Tibial artery (tissue), 4 donors: ENCODE measurements around the gene ITPRIPL2.

Experiments used
- DNase-seq, 2 donors: peaks; one replicate each; pipeline ENCODE4 v3.0.0-alpha.2; 2019
- H3K27ac ChIP-seq, 2 donors: fragments of 200-600 bp; sonication (generic) in 1 of 2; 1 replicate in 1 of 2; 2 replicates in 1 of 2; pipeline ENCODE4 v1.5.1; 2018 to 2019; ENCODE audit warnings: mild to moderate bottlenecking in 1 of 2
- H3K27me3 ChIP-seq, 2 donors: fragments of 200-600 bp; sonication (generic) in 1 of 2; one replicate each; pipeline versions ENCODE4 v1.5.1 to v1.6.0; 2016 to 2019
- H3K36me3 ChIP-seq, 3 donors: fragments of 200-600 bp; sonication (generic) in 2 of 3; one replicate each; pipeline ENCODE4 v1.5.1; 2016 to 2019; ENCODE audit warnings: mild to moderate bottlenecking in 2 of 3
- H3K4me1 ChIP-seq, 4 donors: fragments of 200-600 bp; sonication (generic) in 2 of 4; 1 replicate in 3 of 4; 2 replicates in 1 of 4; pipeline ENCODE4 v1.5.1; 2016 to 2019
- H3K4me3 ChIP-seq, 2 donors: fragments of 200-600 bp; sonication (generic) in 1 of 2; 1 replicate in 1 of 2; 2 replicates in 1 of 2; pipeline ENCODE4 v1.5.1; 2018 to 2019; ENCODE audit warnings: mild to moderate bottlenecking in 2 of 2
- H3K9me3 ChIP-seq, 3 donors: fragments of 200-600 bp; sonication (generic) in 1 of 3; one replicate each; pipeline ENCODE4 v1.5.1; 2016 to 2019
- CTCF ChIP-seq, 2 experiments: fragments of 200-600 bp in 1 of 2; fragments of 450-650 bp in 1 of 2; IDR thresholded peaks; one replicate each; pipeline ENCODE4 v1.5.1; 2017 to 2019; ENCODE audit warnings: antibody characterized with exemption in 2 of 2, mild to moderate bottlenecking in 1 of 2, moderate library complexity in 1 of 2
- intact Hi-C: fragments of 100-400 bp; cut with DNase I; formaldehyde crosslinking; loops from one replicate; pipeline ENCODE4 v1.15.0; 2023; ENCODE audit warnings: low total_unique reads

The ITPRIPL2 gene

GRCh38 chr16:19094542-19095365 is 19.0 kb upstream of the ITPRIPL2 start:
- TF ChIP-seq CTCF (IDR thresholded peaks at IDR 0.05) = no peak
- DNase-seq = peak in 1 of 2 donors; percentile 29
- no peaks in the 10 kb centered on the region for H3K9me3 ChIP-seq
- H3K36me3 ChIP-seq = no peaks in the 10 kb centered on the region
- no peaks in the 10 kb centered on the region for H3K27me3 ChIP-seq
- H3K4me1 ChIP-seq = no peaks in the 10 kb centered on the region
- no peak overlapping the region for H3K4me3 ChIP-seq
- H3K27ac ChIP-seq = no peak overlapping the region
- intact Hi-C loops = no loop called here

GRCh38 chr16:19095654-19096053 is 18.1 kb upstream of the ITPRIPL2 start:
- H3K27me3 ChIP-seq = no peaks in the 10 kb centered on the region
- no peak for TF ChIP-seq CTCF (IDR thresholded peaks at IDR 0.05)
- H3K27ac ChIP-seq = no peak overlapping the region
- peak in 1 of 2 donors; percentile 11 for DNase-seq
- H3K36me3 ChIP-seq = no peaks in the 10 kb centered on the region
- H3K4me3 ChIP-seq = no peak overlapping the region
- H3K4me1 ChIP-seq = no peaks in the 10 kb centered on the region
- intact Hi-C loops = no loop called here
- H3K9me3 ChIP-seq = peaks cover 0 to 6% (median 0%) of the 10 kb centered on the region in 3 donors

GRCh38 chr16:19098173-19098572 is 15.6 kb upstream of the ITPRIPL2 start:
- no peak for TF ChIP-seq CTCF (IDR thresholded peaks at IDR 0.05)
- Histone ChIP-seq H3K36me3 (no peaks in the 10 kb centered on the region), H3K27me3 (no peaks in the 10 kb centered on the region), H3K27ac (no peak overlapping the region), H3K4me1 (no peaks in the 10 kb centered on the region), H3K9me3 (peaks cover 0 to 6% (median 0%) of the 10 kb centered on the region in 3 donors), H3K4me3 (no peak overlapping the region)
- peak in 1 of 2 donors; percentile 17 for DNase-seq
- intact Hi-C loops = no loop called here

- H3K4me3 ChIP-seq = no peak overlapping the region
- peaks cover 0 to 2% of the 10 kb centered on the region in 2 donors for H3K27me3 ChIP-seq
- peaks cover 0 to 6% (median 0%) of the 10 kb centered on the region in 4 donors for H3K4me1 ChIP-seq
- H3K27ac ChIP-seq = no peak overlapping the region
- intact Hi-C loops = no loop called here
- no peaks in the 10 kb centered on the region for H3K36me3 ChIP-seq
- H3K9me3 ChIP-seq = peaks cover 0 to 6% (median 0%) of the 10 kb centered on the region in 3 donors
- no peak for TF ChIP-seq CTCF (IDR thresholded peaks at IDR 0.05)
- DNase-seq = peak in 1 of 2 donors; percentile 34
Measured at GRCh38 chr16:19102187-19102872, 11.4 kb upstream of the ITPRIPL2 start.

- H3K27me3 ChIP-seq = peaks cover 0 to 2% of the 10 kb centered on the region in 2 donors
- no peak for TF ChIP-seq CTCF (IDR thresholded peaks at IDR 0.05)
- peaks cover 0 to 13% (median 2%) of the 10 kb centered on the region in 4 donors for H3K4me1 ChIP-seq
- H3K9me3 ChIP-seq = peaks cover 0 to 6% (median 0%) of the 10 kb centered on the region in 3 donors
- H3K27ac ChIP-seq = no peak overlapping the region
- intact Hi-C loops = no loop called here
- H3K36me3 ChIP-seq = no peaks in the 10 kb centered on the region
- peak in 1 of 2 donors; percentile 28 for DNase-seq
- H3K4me3 ChIP-seq = no peak overlapping the region
Measured at GRCh38 chr16:19104607-19105006, 9.2 kb upstream of the ITPRIPL2 start.
